GM18502 (cell line): Measurements from ENCODE around the gene MNT.
A peak's percentile ranks its signal among the peaks of the same experiment; 100 is the strongest.

ENCODE experiments used
- ATAC-seq: cut with Tn5 transposase; IDR thresholded peaks from one replicate; pipeline ENCODE4 v1.9.1; 2021; ENCODE audit warnings: mild to moderate bottlenecking; ENCODE audit not compliant: unreplicated experiment, poor library complexity

Gene MNT

GRCh38 chr17:2396568-2397246, 4.2 kb downstream of the MNT start:
- ATAC-seq, result no peak

- ATAC-seq, result no peak
Observed at GRCh38 chr17:2396192-2396567, 4.7 kb downstream of the MNT start.

GRCh38 chr17:2395258-2396181, 5.3 kb downstream of the MNT start:
- no peak for ATAC-seq

- ATAC-seq, result no peak
Observed at GRCh38 chr17:2394775-2395201, 6.1 kb downstream of the MNT start.

GRCh38 chr17:2393954-2394749, 6.7 kb downstream of the MNT start:
- ATAC-seq, result no peak

GRCh38 chr17:2393174-2393953, 7.5 kb downstream of the MNT start:
- ATAC-seq, result peak; percentile 42

- peak; percentile 55 for ATAC-seq
Observed at GRCh38 chr17:2392252-2393173, 8.3 kb downstream of the MNT start.

GRCh38 chr17:2391597-2392251, 9.1 kb downstream of the MNT start:
- ATAC-seq, result no peak

GRCh38 chr17:2390199-2390836, 10.5 kb downstream of the MNT start:
- ATAC-seq, result no peak

GRCh38 chr17:2388683-2389055, 12.2 kb downstream of the MNT start:
- ATAC-seq, result no peak

- ATAC-seq, result no peak
Observed at GRCh38 chr17:2388020-2388682, 12.7 kb downstream of the MNT start.

GRCh38 chr17:2387086-2388019, 13.5 kb downstream of the MNT start:
- no peak for ATAC-seq

- no peak for ATAC-seq
Observed at GRCh38 chr17:2386400-2387085, 14.3 kb downstream of the MNT start.

- no peak for ATAC-seq
Observed at GRCh38 chr17:2385240-2386210, 15.3 kb downstream of the MNT start.
